Measurements from ENCODE around the gene HK3. TPM values are rescaled to one million over a fixed set of nuclear protein-coding genes. Genes with fewer than 3 reads are reported as not detected.

The HK3 gene
- polyA plus RNA-seq, 4 donors = 0.30 to 7.5 (median 1.5) TPM

DNA sequence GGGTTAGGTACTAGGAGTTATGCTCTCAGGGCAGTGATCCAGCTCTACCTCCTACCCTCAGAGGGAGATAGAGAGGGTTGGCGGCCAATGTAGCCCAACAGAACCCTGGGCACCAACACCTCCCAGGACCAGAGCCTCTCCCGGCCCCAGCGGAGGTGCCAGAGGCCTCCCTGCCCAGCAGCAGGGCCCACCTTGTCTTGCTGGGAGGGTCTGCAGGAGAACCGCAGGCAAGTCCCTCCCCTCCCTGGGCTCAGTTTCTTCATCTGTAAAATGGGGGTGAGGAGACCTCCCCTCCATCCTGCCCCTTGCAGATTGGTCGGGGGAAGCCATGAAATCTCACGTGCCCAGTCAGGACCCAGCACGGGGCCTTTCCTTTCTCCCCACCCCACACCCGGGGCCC lies 34.4 kb downstream of the HK3 start:
- H3K4me3 ChIP-seq (ENCODE audit: low read depth in 1 of 3, low read length in 3 of 3) = no peak overlapping the region
- no peak overlapping the region for H3K27ac ChIP-seq (ENCODE audit: low read depth in 1 of 3, low read length in 2 of 3)
- no peaks in the 10 kb centered on the region for H3K36me3 ChIP-seq (ENCODE audit: control insufficient read depth in 3 of 3, insufficient read depth in 2 of 3, low read depth in 1 of 3, low read length in 3 of 3)
- DNase-seq (no peak), FAIRE-seq (no peak)
- H3K27me3 ChIP-seq (ENCODE audit: control insufficient read depth in 3 of 3, insufficient read depth in 3 of 3, low read length in 3 of 3) = peaks cover 0 to 39% (median 11%) of the 10 kb centered on the region in 3 donors
- no peaks in the 10 kb centered on the region for H3K9me3 ChIP-seq (ENCODE audit: control insufficient read depth in 2 of 2, insufficient read depth in 1 of 2, low read depth in 1 of 2, low read length in 1 of 2)
- H3K4me1 ChIP-seq (ENCODE audit: control insufficient read depth in 3 of 3, insufficient read depth in 2 of 3, low read depth in 1 of 3, low read length in 2 of 3) = no peaks in the 10 kb centered on the region
- 72 to 88% (median 86%) methylated on average over 8 of the region's 8 CpGs for WGBS, 3 donors

- H3K27me3 ChIP-seq (ENCODE audit: control insufficient read depth in 3 of 3, insufficient read depth in 3 of 3, low read length in 3 of 3) = peaks cover 0 to 39% (median 11%) of the 10 kb centered on the region in 3 donors
- H3K36me3 ChIP-seq (ENCODE audit: control insufficient read depth in 3 of 3, insufficient read depth in 2 of 3, low read depth in 1 of 3, low read length in 3 of 3) = no peaks in the 10 kb centered on the region
- H3K9me3 ChIP-seq (ENCODE audit: control insufficient read depth in 2 of 2, insufficient read depth in 1 of 2, low read depth in 1 of 2, low read length in 1 of 2) = no peaks in the 10 kb centered on the region
- no peak overlapping the region for H3K4me3 ChIP-seq (ENCODE audit: low read depth in 1 of 3, low read length in 3 of 3)
- FAIRE-seq (no peak), DNase-seq (no peak)
- WGBS, 3 donors = 41 to 46% (median 42%) methylated on average over 5 of the region's 5 CpGs
- no peaks in the 10 kb centered on the region for H3K4me1 ChIP-seq (ENCODE audit: control insufficient read depth in 3 of 3, insufficient read depth in 2 of 3, low read depth in 1 of 3, low read length in 2 of 3)
- no peak overlapping the region for H3K27ac ChIP-seq (ENCODE audit: low read depth in 1 of 3, low read length in 2 of 3)
These were observed 35.4 kb downstream of the HK3 start for GRCh38 chr5:176863765-176864098.

DNA sequence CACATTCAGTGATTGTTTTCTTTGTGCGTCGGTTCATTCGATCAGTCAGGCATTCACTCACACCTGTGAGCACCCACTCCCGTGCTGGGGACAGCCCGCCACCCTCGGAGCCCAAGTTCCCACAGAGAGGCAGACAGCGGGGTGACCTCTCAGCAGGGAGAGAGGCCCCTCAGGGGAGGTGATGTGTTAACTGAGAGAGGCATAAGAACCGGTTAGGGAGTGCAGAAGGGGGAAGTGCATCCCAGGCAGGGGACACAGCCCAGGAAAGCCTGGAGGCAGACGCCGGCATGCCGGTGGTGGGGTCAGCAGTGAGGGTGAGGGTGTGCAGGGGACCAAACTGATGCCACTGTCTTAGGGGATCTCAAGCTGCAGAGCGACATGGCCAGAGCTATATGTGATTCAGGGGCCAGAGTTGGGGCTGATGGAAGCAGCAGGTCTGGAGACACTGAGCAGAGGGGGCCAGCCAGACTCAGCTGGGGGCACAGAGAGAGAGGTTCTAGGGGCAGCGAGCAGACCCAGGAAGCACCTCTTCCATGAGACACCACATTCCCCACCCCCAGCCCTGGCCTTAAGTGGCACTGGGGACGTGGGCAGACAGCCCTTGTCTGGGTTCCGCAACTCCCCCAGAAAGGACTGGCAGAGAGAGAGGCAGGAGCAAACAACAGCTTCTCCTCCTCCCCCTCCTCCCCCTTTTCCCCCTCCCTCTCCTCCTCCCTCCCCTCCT lies 35.9 kb downstream of the HK3 start:
- no peak for DNase-seq
- WGBS, 3 donors = 20 to 23% (median 20%) methylated on average over 15 of the region's 15 CpGs
- no peak overlapping the region for H3K27ac ChIP-seq (ENCODE audit: low read depth in 1 of 3, low read length in 2 of 3)

GRCh38 chr5:176862330-176862995 lies 36.7 kb downstream of the HK3 start:
- FAIRE-seq = no peak
- Histone ChIP-seq H3K4me1 (ENCODE audit: control insufficient read depth in 3 of 3, insufficient read depth in 2 of 3, low read depth in 1 of 3, low read length in 2 of 3) (no peaks in the 10 kb centered on the region), H3K27ac (ENCODE audit: low read depth in 1 of 3, low read length in 2 of 3) (no peak overlapping the region), H3K4me3 (ENCODE audit: low read depth in 1 of 3, low read length in 3 of 3) (no peak overlapping the region), H3K36me3 (ENCODE audit: control insufficient read depth in 3 of 3, insufficient read depth in 2 of 3, low read depth in 1 of 3, low read length in 3 of 3) (no peaks in the 10 kb centered on the region), H3K27me3 (ENCODE audit: control insufficient read depth in 3 of 3, insufficient read depth in 3 of 3, low read length in 3 of 3) (peaks cover 0 to 37% (median 11%) of the 10 kb centered on the region in 3 donors), H3K9me3 (ENCODE audit: control insufficient read depth in 2 of 2, insufficient read depth in 1 of 2, low read depth in 1 of 2, low read length in 1 of 2) (no peaks in the 10 kb centered on the region)
- 42 to 59% (median 55%) methylated on average over 28 of the region's 28 CpGs for WGBS, 3 donors
- DNase-seq = no peak

More for the DNA sequence above, 35.9 kb downstream of the HK3 start:
- FAIRE-seq = no peak
- Histone ChIP-seq H3K27me3 (ENCODE audit: control insufficient read depth in 3 of 3, insufficient read depth in 3 of 3, low read length in 3 of 3) (peaks cover 0 to 39% (median 11%) of the 10 kb centered on the region in 3 donors), H3K36me3 (ENCODE audit: control insufficient read depth in 3 of 3, insufficient read depth in 2 of 3, low read depth in 1 of 3, low read length in 3 of 3) (no peaks in the 10 kb centered on the region), H3K9me3 (ENCODE audit: control insufficient read depth in 2 of 2, insufficient read depth in 1 of 2, low read depth in 1 of 2, low read length in 1 of 2) (no peaks in the 10 kb centered on the region), H3K4me1 (ENCODE audit: control insufficient read depth in 3 of 3, insufficient read depth in 2 of 3, low read depth in 1 of 3, low read length in 2 of 3) (no peaks in the 10 kb centered on the region), H3K4me3 (ENCODE audit: low read depth in 1 of 3, low read length in 3 of 3) (no peak overlapping the region)

DNA sequence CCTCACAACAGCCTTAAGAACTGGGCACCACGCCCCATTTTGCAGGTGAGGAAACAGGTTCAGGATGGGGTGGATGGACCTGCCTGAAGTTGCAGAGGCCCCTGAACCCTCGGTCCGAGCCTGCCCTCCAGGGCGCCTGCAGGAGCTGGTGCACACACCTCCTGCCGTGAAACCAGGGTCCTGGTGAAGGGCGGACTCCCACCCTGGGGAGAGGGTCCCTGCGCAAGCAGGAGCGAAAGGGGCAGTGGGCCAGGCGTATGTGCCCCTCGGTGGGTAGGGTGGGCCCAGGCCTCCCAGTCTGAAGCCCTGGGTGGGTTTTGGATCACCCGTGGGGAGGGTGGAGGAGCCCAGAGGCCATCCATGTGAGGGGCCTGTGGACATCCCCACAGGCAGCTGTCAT lies 37.9 kb downstream of the HK3 start:
- no peak overlapping the region for H3K4me3 ChIP-seq (ENCODE audit: low read depth in 1 of 3, low read length in 3 of 3)
- no peak overlapping the region for H3K27ac ChIP-seq (ENCODE audit: low read depth in 1 of 3, low read length in 2 of 3)
- H3K9me3 ChIP-seq (ENCODE audit: control insufficient read depth in 2 of 2, insufficient read depth in 1 of 2, low read depth in 1 of 2, low read length in 1 of 2) = no peaks in the 10 kb centered on the region
- H3K4me1 ChIP-seq (ENCODE audit: control insufficient read depth in 3 of 3, insufficient read depth in 2 of 3, low read depth in 1 of 3, low read length in 2 of 3) = no peaks in the 10 kb centered on the region
- FAIRE-seq (no peak), DNase-seq (no peak)
- WGBS, 3 donors = 82 to 87% (median 86%) methylated on average over 11 of the region's 11 CpGs
- H3K36me3 ChIP-seq (ENCODE audit: control insufficient read depth in 3 of 3, insufficient read depth in 2 of 3, low read depth in 1 of 3, low read length in 3 of 3) = no peaks in the 10 kb centered on the region
- peaks cover 0 to 26% (median 11%) of the 10 kb centered on the region in 3 donors for H3K27me3 ChIP-seq (ENCODE audit: control insufficient read depth in 3 of 3, insufficient read depth in 3 of 3, low read length in 3 of 3)

DNA sequence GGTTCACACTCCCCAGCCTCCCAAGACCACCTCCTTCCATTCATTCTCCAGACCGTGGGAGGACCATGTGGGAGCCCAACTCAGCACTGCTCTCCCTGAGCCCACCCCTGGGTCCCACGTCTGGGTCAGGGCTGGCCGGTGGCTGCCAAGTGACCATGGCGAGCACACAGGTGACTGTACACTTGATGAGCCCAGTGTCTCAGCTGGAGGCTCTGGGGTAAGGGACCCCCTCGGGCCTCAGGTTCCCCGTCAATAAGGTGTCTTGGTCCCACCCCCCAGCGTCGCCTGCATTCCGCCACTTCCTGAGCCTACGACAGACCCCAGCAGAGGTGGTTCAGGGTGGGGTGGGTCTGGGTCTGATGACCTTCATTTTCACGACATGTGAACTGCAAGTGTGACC lies 38.8 kb downstream of the HK3 start:
- DNase-seq (no peak), FAIRE-seq (no peak)
- WGBS, 3 donors = 74 to 76% (median 75%) methylated on average over 11 of the region's 11 CpGs
- Histone ChIP-seq H3K27ac (ENCODE audit: low read depth in 1 of 3, low read length in 2 of 3) (no peak overlapping the region), H3K4me3 (ENCODE audit: low read depth in 1 of 3, low read length in 3 of 3) (no peak overlapping the region), H3K9me3 (ENCODE audit: control insufficient read depth in 2 of 2, insufficient read depth in 1 of 2, low read depth in 1 of 2, low read length in 1 of 2) (no peaks in the 10 kb centered on the region), H3K27me3 (ENCODE audit: control insufficient read depth in 3 of 3, insufficient read depth in 3 of 3, low read length in 3 of 3) (peaks cover 0 to 21% (median 11%) of the 10 kb centered on the region in 3 donors), H3K36me3 (ENCODE audit: control insufficient read depth in 3 of 3, insufficient read depth in 2 of 3, low read depth in 1 of 3, low read length in 3 of 3) (no peaks in the 10 kb centered on the region), H3K4me1 (ENCODE audit: control insufficient read depth in 3 of 3, insufficient read depth in 2 of 3, low read depth in 1 of 3, low read length in 2 of 3) (no peaks in the 10 kb centered on the region)

GRCh38 chr5:176859916-176860315 lies 39.2 kb downstream of the HK3 start:
- no peak for FAIRE-seq
- no peak overlapping the region for H3K4me3 ChIP-seq (ENCODE audit: low read depth in 1 of 3, low read length in 3 of 3)
- H3K27me3 ChIP-seq (ENCODE audit: control insufficient read depth in 3 of 3, insufficient read depth in 3 of 3, low read length in 3 of 3) = peaks cover 0 to 20% (median 11%) of the 10 kb centered on the region in 3 donors
- no peak overlapping the region for H3K27ac ChIP-seq (ENCODE audit: low read depth in 1 of 3, low read length in 2 of 3)
- no peaks in the 10 kb centered on the region for H3K4me1 ChIP-seq (ENCODE audit: control insufficient read depth in 3 of 3, insufficient read depth in 2 of 3, low read depth in 1 of 3, low read length in 2 of 3)
- H3K36me3 ChIP-seq (ENCODE audit: control insufficient read depth in 3 of 3, insufficient read depth in 2 of 3, low read depth in 1 of 3, low read length in 3 of 3) = no peaks in the 10 kb centered on the region
- no peak for DNase-seq
- no peaks in the 10 kb centered on the region for H3K9me3 ChIP-seq (ENCODE audit: control insufficient read depth in 2 of 2, insufficient read depth in 1 of 2, low read depth in 1 of 2, low read length in 1 of 2)
- WGBS, 3 donors = 57 to 62% (median 58%) methylated on average over 9 to 10 of the region's 10 CpGs

- FAIRE-seq (no peak), DNase-seq (no peak)
- no peak overlapping the region for H3K27ac ChIP-seq (ENCODE audit: low read depth in 1 of 3, low read length in 2 of 3)
- peaks cover 0 to 10% (median 0%) of the 10 kb centered on the region in 3 donors for H3K27me3 ChIP-seq (ENCODE audit: control insufficient read depth in 3 of 3, insufficient read depth in 3 of 3, low read length in 3 of 3)
- no peak overlapping the region for H3K4me3 ChIP-seq (ENCODE audit: low read depth in 1 of 3, low read length in 3 of 3)
- no peaks in the 10 kb centered on the region for H3K4me1 ChIP-seq (ENCODE audit: control insufficient read depth in 3 of 3, insufficient read depth in 2 of 3, low read depth in 1 of 3, low read length in 2 of 3)
- no peaks in the 10 kb centered on the region for H3K9me3 ChIP-seq (ENCODE audit: control insufficient read depth in 2 of 2, insufficient read depth in 1 of 2, low read depth in 1 of 2, low read length in 1 of 2)
- 55 to 76% (median 70%) methylated on average over 11 of the region's 11 CpGs for WGBS, 3 donors
- H3K36me3 ChIP-seq (ENCODE audit: control insufficient read depth in 3 of 3, insufficient read depth in 2 of 3, low read depth in 1 of 3, low read length in 3 of 3) = no peaks in the 10 kb centered on the region
These were observed 41.3 kb downstream of the HK3 start for GRCh38 chr5:176857894-176858273.
